Adrenal gland (tissue), 12 donors: ENCODE results near the gene DPP10. TPM values are rescaled to one million over a fixed set of nuclear protein-coding genes. Genes with fewer than 3 reads are reported as not detected.

Experiments
- DNase-seq, 7 donors: peaks; one replicate each; pipeline ENCODE4 v3.0.0-alpha.2; 2019 to 2020
- H3K27ac ChIP-seq, 5 donors: fragments of 200-600 bp; sonication (generic) in 4 of 5; 1 replicate in 3 of 5; 2 replicates in 2 of 5; pipeline versions ENCODE4 v1.5.1 to v1.8.0; 2016 to 2020; ENCODE audit warnings: mild to moderate bottlenecking in 1 of 5
- H3K27me3 ChIP-seq: fragments of 200-600 bp; 2 replicates; pipeline ENCODE4 v1.8.0; 2021
- H3K36me3 ChIP-seq, 2 donors: fragments of 200-600 bp; replicated peaks in 1 of 2; 1 replicate in 1 of 2; 2 replicates in 1 of 2; pipeline versions ENCODE4 v1.5.1 to v1.8.0; 2018 to 2022
- H3K4me1 ChIP-seq, 2 donors: fragments of 200-600 bp; replicated peaks in 1 of 2; 1 replicate in 1 of 2; 2 replicates in 1 of 2; pipeline versions ENCODE4 v1.5.1 to v1.8.0; 2018 to 2021
- H3K4me3 ChIP-seq, 4 donors: fragments of 200-600 bp; sonication (generic) in 3 of 4; one replicate each; pipeline ENCODE4 v1.5.1; 2016 to 2018
- H3K9me3 ChIP-seq, 3 donors: fragments of 200-600 bp; sonication (generic) in 1 of 3; replicated peaks in 1 of 3; 1 replicate in 2 of 3; 2 replicates in 1 of 3; pipeline versions ENCODE4 v1.5.1 to v1.8.0; 2016 to 2021
- POLR2A ChIP-seq, 2 donors: fragments of 450-650 bp; IDR thresholded peaks; one replicate each; pipeline ENCODE4 v1.6.1; 2017; ENCODE audit warnings: antibody characterized with exemption in 2 of 2, mild to moderate bottlenecking in 2 of 2, moderate library complexity in 1 of 2
- WGBS, 4 donors: extraction: QIAGEN DNeasy Blood & Tissue Kit in 2 of 4; methylation state at CpG; one replicate each; pipeline versions ENCODE4 v1.1.5 to v1.1.7; 2013 to 2017; 5-methylcytosine and 5-hydroxymethylcytosine counted together
- intact Hi-C, 2 donors: fragments of 100-400 bp; cut with DNase I; formaldehyde crosslinking; loops; one replicate each; pipeline versions ENCODE4 v1.14.1 to v1.15.0; 2022 to 2023
- polyA plus RNA-seq, 3 donors: library from polyadenylated mRNA; stranded (reverse); fragments of 200-250 nt in 2 of 3; fragments of 350-450 nt in 1 of 3; fragmentation: Illumina TruSeq in 1 of 3; extraction: RNeasy Lipid Tissue Mini Kit (QIAGEN cat#74804) in 1 of 3; gene quantifications; one replicate each; pipeline ENCODE4 v1.2.3, GENCODE V29; 2013 to 2014
- total RNA-seq, 9 donors: library from RNA; depleted of rRNA in 4 of 9; stranded (reverse); fragments of >200 nt in 4 of 9; fragments of 120-200 nt in 1 of 9; fragmentation: NEBNext Ultra II Directional in 1 of 9; extraction: Animal tissue kit (Norgen Biotek cat#: 25700) in 1 of 9; gene quantifications; one replicate each; pipeline versions ENCODE4 v1.1.0 to v1.2.4, GENCODE V29; 2013 to 2023
- TF ChIP-seq, protein P1 (sequence below), 6 experiments: fragments of 450-650 bp in 4 of 6; fragments of 200-600 bp in 2 of 6; sonication (generic) in 1 of 6; IDR thresholded peaks; 1 replicate in 5 of 6; 2 replicates in 1 of 6; pipeline versions ENCODE4 v1.5.1 to v1.8.0; 2016 to 2021; ENCODE audit warnings: antibody characterized with exemption in 6 of 6, mild to moderate bottlenecking in 2 of 6, moderate library complexity in 1 of 6
- donor health status: healthy with polysubstance abuse.
- donor health status: Bipolar disorder and iron deficiency.
- donor health status: DM: yes; HTN: yes; CAD: no.
- donor health status: DM: no; HTN: no; CAD: no.
- donor health status: DM: no; HTN: no; CAD: no.
- donor health status: DM: yes; HTN: yes; CAD: no.

The DPP10 gene
- total and polyA plus RNA-seq, 12 donors = 5.2 to 257 (median 32.0) TPM

GRCh38 chr2:114919985-114920384, 477.5 kb downstream of the DPP10 start:
- Histone ChIP-seq H3K36me3 (no peaks in the 10 kb centered on the region), H3K27ac (no peak overlapping the region), H3K27me3 (no peaks in the 10 kb centered on the region), H3K4me1 (no peaks in the 10 kb centered on the region), H3K4me3 (no peak overlapping the region), H3K9me3 (no peaks in the 10 kb centered on the region)
- no peak for DNase-seq
- WGBS, 4 donors = 52 to 73% (median 64%) methylated on average over 2 of the region's 2 CpGs
- TF ChIP-seq, protein P1, sequence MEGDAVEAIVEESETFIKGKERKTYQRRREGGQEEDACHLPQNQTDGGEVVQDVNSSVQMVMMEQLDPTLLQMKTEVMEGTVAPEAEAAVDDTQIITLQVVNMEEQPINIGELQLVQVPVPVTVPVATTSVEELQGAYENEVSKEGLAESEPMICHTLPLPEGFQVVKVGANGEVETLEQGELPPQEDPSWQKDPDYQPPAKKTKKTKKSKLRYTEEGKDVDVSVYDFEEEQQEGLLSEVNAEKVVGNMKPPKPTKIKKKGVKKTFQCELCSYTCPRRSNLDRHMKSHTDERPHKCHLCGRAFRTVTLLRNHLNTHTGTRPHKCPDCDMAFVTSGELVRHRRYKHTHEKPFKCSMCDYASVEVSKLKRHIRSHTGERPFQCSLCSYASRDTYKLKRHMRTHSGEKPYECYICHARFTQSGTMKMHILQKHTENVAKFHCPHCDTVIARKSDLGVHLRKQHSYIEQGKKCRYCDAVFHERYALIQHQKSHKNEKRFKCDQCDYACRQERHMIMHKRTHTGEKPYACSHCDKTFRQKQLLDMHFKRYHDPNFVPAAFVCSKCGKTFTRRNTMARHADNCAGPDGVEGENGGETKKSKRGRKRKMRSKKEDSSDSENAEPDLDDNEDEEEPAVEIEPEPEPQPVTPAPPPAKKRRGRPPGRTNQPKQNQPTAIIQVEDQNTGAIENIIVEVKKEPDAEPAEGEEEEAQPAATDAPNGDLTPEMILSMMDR (IDR thresholded peaks at IDR 0.05) = no peak
- no peak for TF ChIP-seq POLR2A (IDR thresholded peaks at IDR 0.05)
- intact Hi-C loops = no loop called here

GRCh38 chr2:114922076-114922475, 479.6 kb downstream of the DPP10 start:
- no peaks in the 10 kb centered on the region for H3K9me3 ChIP-seq
- WGBS, 4 donors = 89 to 97% (median 91%) methylated on average over 3 of the region's 3 CpGs
- TF ChIP-seq, protein P1 (IDR thresholded peaks at IDR 0.05) = no peak
- no peak for TF ChIP-seq POLR2A (IDR thresholded peaks at IDR 0.05)
- intact Hi-C loops = no loop called here
- no peaks in the 10 kb centered on the region for H3K27me3 ChIP-seq
- no peaks in the 10 kb centered on the region for H3K36me3 ChIP-seq
- H3K27ac ChIP-seq = no peak overlapping the region
- DNase-seq = no peak
- H3K4me3 ChIP-seq = no peak overlapping the region
- H3K4me1 ChIP-seq = no peaks in the 10 kb centered on the region

DNA sequence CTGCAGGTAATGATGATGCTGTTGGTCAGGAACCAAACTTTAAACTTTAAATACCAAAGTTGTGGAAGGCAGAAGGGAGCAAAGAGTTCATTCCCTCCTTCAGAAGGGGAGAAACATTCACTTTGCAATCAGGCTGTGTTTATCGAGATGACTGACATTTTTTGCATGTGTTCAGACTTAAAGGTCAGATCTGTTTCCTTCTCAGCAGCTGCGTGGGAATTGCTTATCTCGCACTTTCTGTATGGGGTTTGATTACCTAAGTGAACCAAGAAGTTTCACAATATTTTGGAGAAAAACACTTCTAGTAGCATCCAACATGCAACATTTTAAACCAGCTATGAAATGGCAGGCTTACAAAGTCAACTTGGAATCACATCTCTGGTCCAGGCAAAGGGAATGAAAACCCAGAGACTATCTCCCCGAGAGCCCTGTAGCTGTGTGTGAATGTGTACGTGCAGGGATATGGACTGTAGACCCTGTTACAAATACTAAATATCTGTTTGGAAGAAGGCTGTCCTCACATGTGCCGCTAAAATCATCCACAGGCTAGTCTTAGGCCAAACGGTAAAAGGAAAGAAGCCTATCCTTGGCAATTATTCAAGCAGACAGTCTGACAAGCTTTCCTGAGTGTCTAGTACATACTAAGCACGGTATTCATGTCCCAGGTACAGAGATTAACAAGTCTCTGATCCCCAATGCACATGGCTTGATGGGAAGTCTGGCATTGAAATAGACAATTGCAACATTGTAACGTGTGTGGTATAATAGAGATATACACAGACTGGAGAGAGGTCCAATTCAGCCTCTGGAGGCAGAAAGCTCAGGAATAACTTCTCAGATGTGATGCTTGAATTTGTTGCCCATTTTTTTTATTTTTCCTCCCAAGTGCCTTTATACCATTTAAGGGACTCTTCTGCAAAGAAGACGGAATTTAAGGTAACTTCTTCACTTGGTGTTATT, 483.1 kb downstream of the DPP10 start:
- Histone ChIP-seq H3K27ac (no peak overlapping the region), H3K36me3 (no peaks in the 10 kb centered on the region), H3K9me3 (no peaks in the 10 kb centered on the region), H3K4me1 (no peaks in the 10 kb centered on the region), H3K4me3 (no peak overlapping the region), H3K27me3 (no peaks in the 10 kb centered on the region)
- no peak for DNase-seq
- intact Hi-C loops = no loop called here
- 67 to 75% (median 72%) methylated on average over 10 of the region's 10 CpGs for WGBS, 4 donors
- no peak for TF ChIP-seq POLR2A (IDR thresholded peaks at IDR 0.05)
- TF ChIP-seq, protein P1 (IDR thresholded peaks at IDR 0.05) = no peak

DNA sequence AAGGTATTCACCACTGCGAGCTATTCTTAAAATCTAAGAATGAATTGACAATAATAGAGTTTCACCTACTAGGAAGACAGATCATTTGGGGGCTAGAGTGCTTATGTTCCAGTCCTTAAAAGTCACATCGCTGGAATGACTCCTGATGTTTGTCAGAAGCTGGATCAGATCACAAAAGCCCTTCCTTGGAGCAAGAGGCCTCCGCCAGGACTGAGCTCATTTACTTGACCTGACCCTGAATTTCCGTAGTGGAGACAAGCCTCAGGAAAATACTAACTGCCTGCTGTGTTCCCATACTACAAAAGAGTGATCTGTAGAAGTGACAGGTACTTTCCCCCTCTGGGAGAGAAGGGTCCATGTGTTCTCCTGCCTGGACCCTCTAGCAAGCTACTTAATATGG, 483.9 kb downstream of the DPP10 start:
- no peak for TF ChIP-seq POLR2A (IDR thresholded peaks at IDR 0.05)
- TF ChIP-seq, protein P1 (IDR thresholded peaks at IDR 0.05) = no peak
- DNase-seq = no peak
- Histone ChIP-seq H3K27me3 (no peaks in the 10 kb centered on the region), H3K4me3 (no peak overlapping the region), H3K9me3 (no peaks in the 10 kb centered on the region), H3K27ac (no peak overlapping the region), H3K36me3 (no peaks in the 10 kb centered on the region), H3K4me1 (no peaks in the 10 kb centered on the region)
- WGBS, 4 donors = 62 to 88% (median 85%) methylated on average over 4 of the region's 4 CpGs
- intact Hi-C loops = no loop called here
